ENCODE results near the gene CCDC40.
A peak's percentile ranks its signal among the peaks of the same experiment; 100 is the strongest.

The CCDC40 gene

DNA sequence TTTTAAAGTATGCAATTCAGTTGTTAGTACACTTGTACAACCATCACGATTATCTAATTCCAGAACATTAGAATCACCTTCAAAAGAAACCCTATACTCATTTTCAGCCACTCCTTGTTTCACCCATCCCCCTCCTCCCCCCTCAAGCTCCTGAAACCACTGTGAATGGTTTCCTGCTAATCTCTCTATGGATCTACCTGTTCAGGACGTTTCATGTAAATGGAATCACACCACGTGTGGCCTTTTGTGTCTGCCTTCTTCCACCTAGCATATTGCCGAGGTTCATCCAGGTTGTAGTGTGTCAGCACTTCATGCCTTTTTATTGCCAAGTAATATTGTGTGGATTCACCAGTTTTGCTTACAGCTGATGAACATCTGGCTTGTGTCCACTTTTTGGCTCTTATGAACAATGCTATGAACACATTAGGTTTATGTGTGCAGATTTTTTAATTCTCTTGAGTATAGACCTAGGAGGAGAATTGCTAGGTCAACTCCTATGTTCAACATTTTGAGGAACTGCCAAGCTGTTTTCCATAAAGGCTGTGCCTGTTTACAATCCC lies 92.6 kb downstream of the CCDC40 start:
- TF ChIP-seq REST (IDR thresholded peaks at IDR 0.05; ENCODE audit: insufficient read depth in 1 of 2, low read depth in 2 of 2, low read length in 2 of 2) (no peak), SIN3A (IDR thresholded peaks at IDR 0.05; ENCODE audit: borderline replicate concordance, insufficient read depth, low read length) (no peak), POLR2AphosphoS5 (IDR thresholded peaks at IDR 0.05; ENCODE audit: low read depth, low read length) (no peak), FOXP2 (optimal IDR thresholded peaks at IDR 0.05; ENCODE audit: borderline replicate concordance, extremely low read depth, extremely low read length, insufficient read depth) (no peak)

GRCh38 chr17:80130992-80131391 lies 94.5 kb downstream of the CCDC40 start:
- no peak for TF ChIP-seq REST (IDR thresholded peaks at IDR 0.05; ENCODE audit: insufficient read depth in 1 of 2, low read depth in 2 of 2, low read length in 2 of 2)
- TF ChIP-seq SIN3A (IDR thresholded peaks at IDR 0.05; ENCODE audit: borderline replicate concordance, insufficient read depth, low read length), result no peak
- no peak for TF ChIP-seq FOXP2 (optimal IDR thresholded peaks at IDR 0.05; ENCODE audit: borderline replicate concordance, extremely low read depth, extremely low read length, insufficient read depth)
- no peak for TF ChIP-seq POLR2AphosphoS5 (IDR thresholded peaks at IDR 0.05; ENCODE audit: low read depth, low read length)
- TF ChIP-seq TAF1 (IDR thresholded peaks at IDR 0.05; ENCODE audit: borderline replicate concordance, insufficient read depth, low read length), result no peak

- TF ChIP-seq TAF1 (IDR thresholded peaks at IDR 0.05; ENCODE audit: borderline replicate concordance, insufficient read depth, low read length) (no peak), POLR2AphosphoS5 (IDR thresholded peaks at IDR 0.05; ENCODE audit: low read depth, low read length) (peak; percentile 46)
Observed at GRCh38 chr17:80132906-80133625, 96.6 kb downstream of the CCDC40 start.

DNA sequence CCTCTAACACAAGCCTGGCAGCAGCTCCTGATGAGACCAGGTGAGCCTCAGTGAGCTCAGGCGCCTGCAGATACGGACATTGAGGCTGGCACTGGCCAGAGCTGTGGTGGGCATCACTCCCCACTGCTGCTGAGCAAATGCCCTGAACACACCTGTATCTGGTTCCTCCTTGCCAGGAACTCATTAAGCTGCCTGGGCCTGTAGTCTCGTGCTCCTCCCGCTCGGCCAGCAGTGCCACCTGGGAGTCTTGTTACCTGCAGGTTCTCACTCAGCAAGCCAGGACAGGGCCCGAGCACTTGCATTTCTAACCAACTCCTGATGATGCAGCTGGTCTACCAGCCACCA lies 97.2 kb downstream of the CCDC40 start:
- TF ChIP-seq SIN3A (IDR thresholded peaks at IDR 0.05; ENCODE audit: borderline replicate concordance, insufficient read depth, low read length), result no peak
- TF ChIP-seq TAF1 (IDR thresholded peaks at IDR 0.05; ENCODE audit: borderline replicate concordance, insufficient read depth, low read length), result no peak
- no peak for TF ChIP-seq REST (IDR thresholded peaks at IDR 0.05; ENCODE audit: insufficient read depth in 1 of 2, low read depth in 2 of 2, low read length in 2 of 2)
- no peak for TF ChIP-seq FOXP2 (optimal IDR thresholded peaks at IDR 0.05; ENCODE audit: borderline replicate concordance, extremely low read depth, extremely low read length, insufficient read depth)
- TF ChIP-seq POLR2AphosphoS5 (IDR thresholded peaks at IDR 0.05; ENCODE audit: low read depth, low read length), result no peak

- TF ChIP-seq SIN3A (IDR thresholded peaks at IDR 0.05; ENCODE audit: borderline replicate concordance, insufficient read depth, low read length), result no peak
- no peak for TF ChIP-seq FOXP2 (optimal IDR thresholded peaks at IDR 0.05; ENCODE audit: borderline replicate concordance, extremely low read depth, extremely low read length, insufficient read depth)
- no peak for TF ChIP-seq REST (IDR thresholded peaks at IDR 0.05; ENCODE audit: insufficient read depth in 1 of 2, low read depth in 2 of 2, low read length in 2 of 2)
- TF ChIP-seq TAF1 (IDR thresholded peaks at IDR 0.05; ENCODE audit: borderline replicate concordance, insufficient read depth, low read length), result no peak
- no peak for TF ChIP-seq POLR2AphosphoS5 (IDR thresholded peaks at IDR 0.05; ENCODE audit: low read depth, low read length)
Observed at GRCh38 chr17:80137131-80137530, 100.7 kb downstream of the CCDC40 start.

Data from PFSK-1 (cell line).